Measurements from ENCODE around the gene SH3RF3.

The SH3RF3 gene

DNA sequence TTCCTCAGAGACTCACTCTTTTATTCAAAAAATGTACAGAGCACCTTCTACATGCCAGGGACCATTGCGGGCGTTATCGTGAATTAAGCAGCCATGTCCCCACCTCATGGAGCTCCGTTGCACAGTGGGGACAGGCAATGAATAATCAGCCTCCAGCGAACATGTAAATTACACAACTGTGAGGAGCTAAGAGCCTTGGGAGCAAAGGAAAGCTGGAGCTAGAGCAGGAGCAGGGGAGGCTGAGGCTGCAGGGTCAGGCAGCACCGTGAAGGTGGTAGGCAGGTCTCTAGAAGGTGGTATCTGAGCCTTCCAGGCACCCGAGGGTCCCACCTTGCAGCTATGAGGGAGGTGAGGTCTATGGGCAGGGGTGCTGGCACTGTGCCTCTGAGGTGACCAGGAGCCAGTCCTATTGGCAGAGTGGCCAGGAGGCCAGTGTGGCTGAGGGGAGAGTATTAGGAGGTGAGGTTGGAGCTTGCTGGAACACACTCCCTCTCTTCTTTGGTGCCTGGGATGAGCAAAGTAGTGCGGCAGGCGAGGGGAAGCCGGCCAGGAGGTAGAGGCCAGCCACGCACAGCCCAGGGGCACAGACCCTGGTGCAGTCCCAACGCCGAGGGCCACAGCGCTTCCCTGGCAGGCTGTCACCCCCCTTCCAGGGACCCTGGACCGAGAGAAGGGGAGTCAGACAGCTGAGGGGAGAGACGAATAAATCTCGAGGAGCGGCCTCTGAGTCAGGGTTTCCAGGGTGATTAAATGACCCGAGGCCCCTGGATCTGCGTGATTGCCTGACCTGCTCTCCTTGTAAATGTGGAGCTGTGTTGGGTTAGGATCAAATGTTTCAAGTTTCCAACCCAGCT lies 317.5 kb downstream of the SH3RF3 start:
- DNase-seq (ENCODE audit: low read depth in 2 of 3, low spot score in 1 of 3): no peak

- no peak for DNase-seq (ENCODE audit: low read depth in 2 of 3, low spot score in 1 of 3)
These were observed 318.3 kb downstream of the SH3RF3 start for GRCh38 chr2:109447251-109447661.

DNA sequence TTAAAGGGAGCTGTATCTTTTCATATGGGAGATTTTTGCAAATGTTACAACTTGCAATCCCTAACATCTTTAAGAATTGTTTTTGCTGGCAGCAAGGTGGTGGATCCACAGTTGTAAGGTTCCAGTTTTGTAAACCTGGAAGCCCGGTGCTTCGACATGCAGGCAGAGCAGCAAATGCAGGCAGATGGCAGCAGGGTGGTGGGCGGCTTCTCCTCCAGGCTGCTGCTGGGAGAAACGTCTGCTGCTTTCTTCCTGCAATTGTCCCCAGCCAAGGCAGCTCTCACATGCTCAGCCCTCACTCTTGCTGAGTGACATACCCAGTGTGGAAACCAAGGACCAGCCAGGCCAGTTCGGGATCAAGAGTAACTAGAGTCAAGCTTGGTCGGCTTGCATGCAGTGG lies 318.8 kb downstream of the SH3RF3 start:
- no peak for DNase-seq (ENCODE audit: low read depth in 2 of 3, low spot score in 1 of 3)

DNA sequence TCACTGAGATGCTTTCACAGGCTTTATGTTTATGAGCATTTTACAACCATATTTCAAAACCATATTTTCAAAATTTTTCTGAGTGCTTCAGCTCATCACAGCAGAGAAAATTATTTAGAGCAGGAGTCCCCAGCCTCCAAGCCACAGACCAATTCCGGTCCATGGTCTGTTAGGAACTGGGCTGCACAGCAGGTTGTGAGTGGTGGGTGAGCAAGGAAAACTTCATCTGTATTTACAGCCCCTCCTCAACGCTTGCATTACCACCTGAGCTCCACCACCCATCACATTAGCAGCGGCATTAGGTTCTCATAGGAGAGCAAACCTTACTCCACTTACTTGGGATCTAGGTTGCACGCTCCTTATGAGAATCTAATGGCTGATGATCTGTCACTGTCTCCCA lies 319.2 kb downstream of the SH3RF3 start:
- DNase-seq (ENCODE audit: low read depth in 2 of 3, low spot score in 1 of 3): no peak

- DNase-seq (ENCODE audit: low read depth in 2 of 3, low spot score in 1 of 3): no peak
These were observed 320.2 kb downstream of the SH3RF3 start for GRCh38 chr2:109448946-109449788.

DNA sequence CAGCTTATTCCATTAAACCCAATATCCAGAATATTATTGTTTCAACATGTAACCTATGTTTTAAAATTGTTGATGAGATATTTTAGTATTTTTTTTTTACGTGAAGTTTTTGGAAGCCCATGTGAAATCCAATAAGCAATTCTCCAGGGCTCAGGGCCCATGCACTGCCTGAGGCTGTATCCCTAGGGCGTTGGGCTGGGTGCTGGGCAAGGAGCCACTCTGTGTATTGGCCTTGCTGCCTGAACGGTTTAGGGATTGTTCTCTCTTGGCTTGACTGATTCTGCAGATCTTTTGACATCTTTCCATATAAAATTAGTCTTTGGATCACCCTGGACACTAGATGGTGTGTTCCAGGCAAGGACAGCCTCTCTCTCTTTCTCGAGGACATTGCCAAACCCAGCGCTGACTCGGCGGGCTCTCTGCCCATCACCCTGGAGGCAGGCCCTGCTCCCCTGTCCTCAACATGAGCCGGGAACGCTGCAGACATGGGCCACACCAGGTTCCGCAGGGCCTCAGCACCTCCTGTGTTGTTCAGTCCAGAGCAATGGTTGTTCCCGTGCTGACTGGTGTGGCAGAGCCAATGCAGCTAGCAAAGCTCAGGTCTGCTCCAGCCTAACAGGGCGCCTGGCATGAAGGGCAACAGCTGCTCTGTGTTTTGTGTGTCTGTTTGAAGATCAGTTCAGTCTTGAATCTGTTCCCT lies 321.7 kb downstream of the SH3RF3 start:
- no peak for DNase-seq (ENCODE audit: low read depth in 2 of 3, low spot score in 1 of 3)

- DNase-seq (ENCODE audit: low read depth in 2 of 3, low spot score in 1 of 3): no peak
These were observed 322.7 kb downstream of the SH3RF3 start for GRCh38 chr2:109451671-109452070.

GRCh38 chr2:109452318-109453305 lies 323.6 kb downstream of the SH3RF3 start:
- no peak for DNase-seq (ENCODE audit: low read depth in 2 of 3, low spot score in 1 of 3)

- no peak for DNase-seq (ENCODE audit: low read depth in 2 of 3, low spot score in 1 of 3)
These were observed 324.5 kb downstream of the SH3RF3 start for GRCh38 chr2:109453371-109453995.

GRCh38 chr2:109454304-109454703 lies 325.3 kb downstream of the SH3RF3 start:
- DNase-seq (ENCODE audit: low read depth in 2 of 3, low spot score in 1 of 3): no peak

- DNase-seq (ENCODE audit: low read depth in 2 of 3, low spot score in 1 of 3): no peak
These were observed 325.9 kb downstream of the SH3RF3 start for GRCh38 chr2:109454765-109455394.

- no peak for DNase-seq (ENCODE audit: low read depth in 2 of 3, low spot score in 1 of 3)
These were observed 327.0 kb downstream of the SH3RF3 start for GRCh38 chr2:109455731-109456691.

GRCh38 chr2:109456776-109457175 lies 327.8 kb downstream of the SH3RF3 start:
- no peak for DNase-seq (ENCODE audit: low read depth in 2 of 3, low spot score in 1 of 3)

GRCh38 chr2:109457366-109457765 lies 328.4 kb downstream of the SH3RF3 start:
- no peak for DNase-seq (ENCODE audit: low read depth in 2 of 3, low spot score in 1 of 3)

DNA sequence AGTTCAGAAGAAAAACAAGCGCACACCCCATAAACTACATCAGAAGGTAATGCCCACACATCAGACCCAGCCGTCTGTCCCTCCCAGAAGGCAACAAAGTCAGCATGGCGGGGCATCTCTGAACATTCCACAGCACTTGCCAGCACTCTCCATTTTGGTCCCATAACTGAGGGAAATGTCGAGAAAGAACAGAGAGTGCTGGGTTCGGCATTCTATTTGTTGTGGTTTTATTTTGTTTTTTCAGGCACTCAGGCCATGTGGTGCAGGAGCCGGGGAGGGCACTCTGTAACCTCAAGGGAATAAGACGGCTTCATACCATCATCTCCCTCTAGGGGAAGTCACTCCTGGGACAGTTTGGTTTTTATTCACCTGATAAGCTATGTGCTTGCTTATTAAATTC lies 328.8 kb downstream of the SH3RF3 start:
- no peak for DNase-seq (ENCODE audit: low read depth in 2 of 3, low spot score in 1 of 3)

- DNase-seq (ENCODE audit: low read depth in 2 of 3, low spot score in 1 of 3): no peak
These were observed 329.5 kb downstream of the SH3RF3 start for GRCh38 chr2:109458512-109458911.

GRCh38 chr2:109459485-109459884 lies 330.5 kb downstream of the SH3RF3 start:
- no peak for DNase-seq (ENCODE audit: low read depth in 2 of 3, low spot score in 1 of 3)

GRCh38 chr2:109460553-109461324 lies 331.7 kb downstream of the SH3RF3 start:
- no peak for DNase-seq (ENCODE audit: low read depth in 2 of 3, low spot score in 1 of 3)
